ENCODE results near the gene OTOP2.

OTOP2 gene

DNA sequence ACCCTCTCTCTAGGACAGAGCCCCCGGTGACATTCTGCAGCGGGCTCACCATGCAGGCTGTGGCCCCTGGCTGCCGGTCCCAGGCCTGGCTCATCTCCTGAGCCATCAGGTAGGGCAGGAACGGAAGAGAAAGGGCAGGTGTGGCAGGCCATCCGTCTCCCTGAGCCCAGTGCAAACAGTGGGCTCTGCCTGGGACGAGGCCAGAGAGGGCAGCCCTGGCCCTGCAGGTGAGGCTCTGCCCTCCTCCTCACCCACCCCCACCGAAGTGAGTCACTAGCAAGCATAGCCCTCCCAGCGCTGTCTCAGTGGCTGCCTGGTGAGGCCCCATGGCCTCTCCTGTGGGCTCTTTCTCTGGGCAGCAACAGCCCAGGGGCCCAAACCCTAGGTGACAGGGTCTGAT is 26.1 kb downstream of the OTOP2 start:
- no peak overlapping the region for H3K27ac ChIP-seq
- H3K36me3 ChIP-seq (replicated peaks), result no peaks in the 10 kb centered on the region
- no peak for DNase-seq
- H3K27me3 ChIP-seq (replicated peaks), result peaks cover 9% of the 10 kb centered on the region
- TF ChIP-seq, protein P1, sequence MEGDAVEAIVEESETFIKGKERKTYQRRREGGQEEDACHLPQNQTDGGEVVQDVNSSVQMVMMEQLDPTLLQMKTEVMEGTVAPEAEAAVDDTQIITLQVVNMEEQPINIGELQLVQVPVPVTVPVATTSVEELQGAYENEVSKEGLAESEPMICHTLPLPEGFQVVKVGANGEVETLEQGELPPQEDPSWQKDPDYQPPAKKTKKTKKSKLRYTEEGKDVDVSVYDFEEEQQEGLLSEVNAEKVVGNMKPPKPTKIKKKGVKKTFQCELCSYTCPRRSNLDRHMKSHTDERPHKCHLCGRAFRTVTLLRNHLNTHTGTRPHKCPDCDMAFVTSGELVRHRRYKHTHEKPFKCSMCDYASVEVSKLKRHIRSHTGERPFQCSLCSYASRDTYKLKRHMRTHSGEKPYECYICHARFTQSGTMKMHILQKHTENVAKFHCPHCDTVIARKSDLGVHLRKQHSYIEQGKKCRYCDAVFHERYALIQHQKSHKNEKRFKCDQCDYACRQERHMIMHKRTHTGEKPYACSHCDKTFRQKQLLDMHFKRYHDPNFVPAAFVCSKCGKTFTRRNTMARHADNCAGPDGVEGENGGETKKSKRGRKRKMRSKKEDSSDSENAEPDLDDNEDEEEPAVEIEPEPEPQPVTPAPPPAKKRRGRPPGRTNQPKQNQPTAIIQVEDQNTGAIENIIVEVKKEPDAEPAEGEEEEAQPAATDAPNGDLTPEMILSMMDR (IDR thresholded peaks at IDR 0.05; ENCODE audit: low read depth, low read length, missing control alignments), result no peak
- no peak overlapping the region for H3K4me3 ChIP-seq (ENCODE audit: low read depth, low read length)
- in situ Hi-C loops (cut with HindIII; ENCODE audit: low pct_ligation_motif_present, low sequenced_read_pairs), result no loop called here

DNA sequence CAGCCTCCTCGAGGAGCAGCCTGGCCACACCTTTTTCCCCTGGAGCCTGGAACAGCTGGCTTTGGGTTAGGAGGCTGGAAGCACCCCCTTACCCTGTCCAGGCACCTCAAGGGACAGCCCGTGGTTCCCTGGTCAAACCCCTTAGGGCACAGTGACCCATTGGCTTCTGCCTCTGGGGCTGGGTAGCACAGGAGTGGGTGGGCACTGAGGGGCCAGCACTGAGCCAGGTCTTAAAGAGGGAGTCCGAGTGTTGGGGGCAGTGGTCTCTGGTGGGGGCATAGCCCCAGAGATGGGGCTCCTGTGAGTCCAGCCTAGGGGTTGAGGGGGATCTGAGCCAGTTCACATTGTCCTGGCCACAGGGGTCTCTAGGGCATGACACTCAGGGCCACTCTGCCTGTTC is 27.0 kb downstream of the OTOP2 start:
- Histone ChIP-seq H3K36me3 (replicated peaks) (no peaks in the 10 kb centered on the region), H3K27me3 (replicated peaks) (peaks cover 4% of the 10 kb centered on the region), H3K4me3 (ENCODE audit: low read depth, low read length) (no peak overlapping the region), H3K27ac (no peak overlapping the region)
- TF ChIP-seq, protein P1 (IDR thresholded peaks at IDR 0.05; ENCODE audit: low read depth, low read length, missing control alignments), result no peak
- in situ Hi-C loops (cut with HindIII; ENCODE audit: low pct_ligation_motif_present, low sequenced_read_pairs), result no loop called here
- no peak for DNase-seq

DNA sequence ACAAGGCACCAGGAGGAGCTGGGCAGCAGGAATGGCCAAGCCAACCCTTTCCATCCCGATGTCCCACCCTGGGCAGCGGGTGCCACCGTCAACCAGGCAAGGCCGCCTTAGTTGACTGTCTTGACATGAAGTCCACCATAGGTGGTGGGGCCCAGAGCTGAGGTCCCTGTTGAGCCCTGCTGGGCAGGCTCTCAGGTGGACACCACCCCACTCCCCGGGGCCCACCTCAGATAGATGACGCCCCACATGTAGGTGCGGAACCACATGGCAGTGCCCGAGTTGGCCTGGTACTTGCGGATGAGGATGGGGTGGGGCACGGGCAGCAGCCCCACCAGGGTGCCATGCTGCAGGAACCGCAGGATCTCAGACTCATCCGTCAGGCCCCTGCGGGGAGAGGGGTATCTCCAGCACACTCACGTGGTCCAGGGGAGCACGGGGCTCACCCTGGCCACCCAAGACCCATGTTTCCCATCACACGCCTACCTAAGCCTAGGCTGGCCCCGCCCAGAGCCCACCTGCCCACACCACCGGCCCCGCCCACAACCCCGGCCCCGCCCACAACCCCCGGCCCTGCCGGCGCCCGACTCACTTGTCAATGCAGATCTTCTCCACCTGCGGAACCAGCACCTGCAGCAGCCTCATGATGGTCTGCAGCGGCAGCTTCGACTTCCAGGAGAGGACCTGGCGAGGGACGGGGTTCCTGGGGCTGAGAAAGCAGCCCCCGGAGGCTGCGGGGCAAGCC is 27.8 kb downstream of the OTOP2 start:
- in situ Hi-C loops (cut with HindIII; ENCODE audit: low pct_ligation_motif_present, low sequenced_read_pairs), result no loop called here
- H3K4me3 ChIP-seq (ENCODE audit: low read depth, low read length), result no peak overlapping the region
- H3K27ac ChIP-seq, result no peak overlapping the region
- H3K36me3 ChIP-seq (replicated peaks), result no peaks in the 10 kb centered on the region
- H3K27me3 ChIP-seq (replicated peaks), result peaks cover 4% of the 10 kb centered on the region
- TF ChIP-seq, protein P1 (IDR thresholded peaks at IDR 0.05; ENCODE audit: low read depth, low read length, missing control alignments), result no peak
- DNase-seq, result no peak

DNA sequence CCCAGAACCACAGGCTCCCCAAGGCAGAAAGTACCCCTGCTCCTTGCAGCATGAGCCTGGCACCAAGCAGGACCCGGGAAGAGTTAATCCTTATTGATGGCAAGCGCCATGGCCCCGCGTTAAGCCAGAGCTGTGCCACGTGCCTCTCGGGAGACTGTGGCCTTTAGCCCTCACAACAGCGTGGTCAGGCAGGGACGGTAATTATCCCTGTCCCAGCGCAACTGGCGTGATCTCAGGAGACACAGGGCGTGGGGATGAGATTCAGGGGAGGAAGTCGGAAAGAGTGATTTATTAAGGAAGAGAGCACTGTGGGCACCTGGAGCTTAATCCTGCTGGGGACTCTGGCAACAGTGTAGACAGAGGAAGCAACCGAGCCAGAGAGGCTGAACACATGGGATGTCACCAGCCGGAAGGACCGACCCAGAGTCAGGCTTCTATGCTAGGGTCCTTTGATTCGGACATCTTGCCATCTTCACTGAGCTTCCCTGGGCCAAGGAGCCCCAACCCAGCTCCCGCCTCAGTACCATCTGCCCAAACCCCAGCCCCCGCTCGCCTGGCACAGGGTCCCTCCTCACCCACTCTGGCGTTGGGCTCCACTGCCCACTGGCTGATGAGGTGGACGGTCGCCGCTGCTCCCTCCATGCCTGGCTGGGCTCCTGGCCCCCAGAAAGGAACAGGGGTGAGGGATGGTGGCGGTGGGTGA is 28.5 kb downstream of the OTOP2 start:
- Histone ChIP-seq H3K27me3 (replicated peaks) (peaks cover 4% of the 10 kb centered on the region), H3K36me3 (replicated peaks) (no peaks in the 10 kb centered on the region), H3K27ac (no peak overlapping the region), H3K4me3 (ENCODE audit: low read depth, low read length) (no peak overlapping the region)
- in situ Hi-C loops (cut with HindIII; ENCODE audit: low pct_ligation_motif_present, low sequenced_read_pairs), result no loop called here
- TF ChIP-seq, protein P1 (IDR thresholded peaks at IDR 0.05; ENCODE audit: low read depth, low read length, missing control alignments), result no peak
- no peak for DNase-seq

DNA sequence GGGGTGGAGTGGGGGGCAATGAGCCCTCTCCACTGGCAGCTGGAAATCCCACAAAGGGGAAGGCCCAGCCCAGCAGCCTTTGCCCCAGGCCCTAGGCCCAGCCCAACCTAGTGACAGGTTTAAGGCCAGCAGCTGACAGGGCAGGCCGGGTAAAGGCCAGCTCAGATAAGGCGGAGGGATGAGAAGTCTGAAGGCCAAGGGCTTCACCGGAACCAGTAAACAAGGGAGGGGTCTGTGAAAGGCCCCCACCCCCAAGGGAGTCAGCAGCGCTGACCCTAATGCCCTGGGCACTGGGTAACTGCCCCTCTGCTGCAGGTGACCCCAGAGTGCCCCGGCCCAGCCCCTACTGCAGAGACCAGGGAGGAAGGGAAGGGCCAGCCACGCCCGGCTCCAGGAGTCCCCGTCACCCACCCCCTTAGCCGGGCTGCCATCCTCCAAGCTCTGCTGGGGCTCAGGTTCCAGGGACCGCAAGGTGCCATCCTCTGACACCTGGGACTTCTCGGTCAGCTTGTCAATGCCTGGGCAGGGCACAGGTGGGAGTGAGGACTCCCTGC is 29.1 kb downstream of the OTOP2 start:
- H3K36me3 ChIP-seq (replicated peaks), result no peaks in the 10 kb centered on the region
- TF ChIP-seq, protein P1 (IDR thresholded peaks at IDR 0.05; ENCODE audit: low read depth, low read length, missing control alignments), result no peak

More for the DNA sequence above, 29.1 kb downstream of the OTOP2 start:
- H3K4me3 ChIP-seq (ENCODE audit: low read depth, low read length), result no peak overlapping the region
- H3K27me3 ChIP-seq (replicated peaks), result peaks cover 4% of the 10 kb centered on the region
- H3K27ac ChIP-seq, result no peak overlapping the region
- in situ Hi-C loops (cut with HindIII; ENCODE audit: low pct_ligation_motif_present, low sequenced_read_pairs), result no loop called here
- DNase-seq, result no peak
